ENCODE data around the gene CNTNAP2.

Gene CNTNAP2

DNA sequence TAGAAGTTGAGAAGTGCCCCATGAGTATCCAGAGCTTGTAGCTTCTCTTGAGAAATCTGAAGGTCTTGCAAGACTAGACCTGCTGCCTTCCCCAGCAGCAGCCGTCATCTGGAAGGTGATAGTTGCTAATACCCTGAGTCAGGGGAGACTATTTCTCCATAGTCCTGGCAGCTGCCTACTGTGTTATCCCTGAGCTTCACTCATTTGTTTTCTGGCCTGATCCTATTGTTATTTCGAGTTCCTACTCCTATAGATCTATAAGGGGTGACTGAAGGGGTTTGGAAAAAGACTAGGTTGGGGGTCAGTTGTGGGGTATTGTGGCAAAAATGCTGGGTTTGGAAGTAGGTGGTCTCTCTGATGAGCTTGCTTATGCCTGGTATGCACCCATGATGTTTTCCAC lies 297.8 kb downstream of the CNTNAP2 start:
- no peak for DNase-seq (ENCODE audit: low read depth in 2 of 3, low spot score in 2 of 3)

DNA sequence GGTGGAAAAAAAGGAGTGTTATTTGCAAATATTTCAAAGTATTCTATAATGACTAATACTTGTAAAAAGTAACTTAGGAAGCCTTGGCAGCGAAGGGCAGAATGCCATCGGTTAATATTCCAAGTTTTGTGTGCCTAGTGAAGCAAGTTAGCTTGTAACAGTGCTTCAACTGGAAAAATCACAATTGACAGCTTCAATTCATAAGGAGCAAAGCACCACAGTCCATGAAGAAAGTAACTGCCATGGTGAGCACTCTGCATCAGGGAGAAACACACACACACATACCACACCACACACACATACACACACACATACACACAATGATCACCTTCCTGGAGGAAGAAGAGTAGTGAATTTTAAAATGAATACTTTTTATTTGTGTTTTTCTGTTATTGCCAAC lies 298.3 kb downstream of the CNTNAP2 start:
- DNase-seq (ENCODE audit: low read depth in 2 of 3, low spot score in 2 of 3): no peak

DNA sequence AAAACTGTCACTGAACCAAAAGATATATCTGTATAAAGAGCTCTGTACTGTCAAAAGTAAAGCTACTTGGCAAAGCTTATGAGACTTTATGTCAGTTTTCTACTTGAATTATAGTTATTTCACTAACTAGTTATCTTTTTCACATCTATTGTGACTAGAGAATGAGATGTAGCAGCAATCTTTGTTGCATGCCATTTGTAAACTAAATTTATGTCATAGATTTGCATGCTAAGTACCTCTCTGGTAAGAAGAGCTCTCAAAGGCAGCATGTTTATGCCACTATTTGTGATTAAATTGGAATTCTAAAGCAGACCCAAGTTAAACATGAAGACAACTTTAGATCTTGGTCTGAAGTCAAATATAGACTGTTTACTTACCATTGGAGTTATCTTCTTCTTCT lies 300.6 kb downstream of the CNTNAP2 start:
- no peak for DNase-seq (ENCODE audit: low read depth in 2 of 3, low spot score in 2 of 3)

DNA sequence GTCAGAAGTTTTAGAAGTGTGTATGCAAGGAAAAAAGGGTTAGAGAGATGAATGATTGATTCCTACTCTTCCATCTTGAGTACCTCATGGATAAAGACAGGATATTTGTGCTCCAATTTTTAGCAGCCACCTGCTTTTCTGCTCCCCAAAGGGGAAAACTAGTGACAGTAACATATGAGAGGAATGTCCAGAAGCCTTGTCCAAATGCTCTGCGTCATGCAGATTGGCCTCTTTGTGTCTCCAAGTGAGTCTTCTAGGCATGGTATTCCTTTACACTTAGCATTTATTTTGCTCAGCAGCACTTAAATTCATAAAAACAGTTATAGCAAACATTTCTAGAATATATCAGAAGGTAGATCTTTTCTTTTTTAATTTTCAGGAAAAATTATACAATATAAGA lies 306.8 kb downstream of the CNTNAP2 start:
- no peak for DNase-seq (ENCODE audit: low read depth in 2 of 3, low spot score in 2 of 3)

DNA sequence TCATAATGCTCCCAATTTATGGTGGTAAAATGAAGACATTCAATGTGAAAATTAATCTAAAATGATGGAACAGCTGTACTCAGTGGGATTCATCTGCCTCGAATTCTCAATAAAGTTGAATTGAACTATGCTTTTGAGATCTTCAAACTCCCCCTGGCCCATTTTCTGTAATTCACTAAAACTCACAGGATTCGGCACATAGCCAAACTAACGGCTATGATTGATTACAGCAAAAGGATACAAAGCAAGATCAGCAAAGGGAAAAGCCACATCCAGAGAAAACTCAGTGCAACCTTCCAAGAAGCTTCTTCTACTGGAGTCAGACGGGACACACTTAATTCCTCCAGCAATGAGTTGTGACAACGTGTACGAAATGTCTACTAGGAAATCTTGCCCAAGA lies 307.5 kb downstream of the CNTNAP2 start:
- DNase-seq (ENCODE audit: low read depth in 2 of 3, low spot score in 2 of 3): no peak

DNA sequence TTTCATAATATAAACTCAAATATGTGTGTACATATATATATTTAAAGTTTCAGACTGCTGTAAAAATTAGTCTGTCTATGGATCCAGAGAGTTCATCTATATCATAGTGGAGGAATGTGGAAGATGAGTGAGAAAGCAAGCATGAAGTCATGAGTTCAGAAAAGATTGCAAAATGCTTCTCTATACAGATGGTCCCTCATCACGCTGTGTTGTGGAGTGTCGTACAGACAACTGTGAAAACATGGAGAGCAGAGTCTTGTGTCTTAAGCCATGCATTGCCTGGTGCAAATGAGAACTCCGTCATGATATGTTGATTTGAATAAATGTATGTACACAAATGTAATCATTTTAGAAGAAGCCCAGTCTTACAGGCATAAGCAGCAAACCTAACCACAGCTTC lies 316.9 kb downstream of the CNTNAP2 start:
- DNase-seq (ENCODE audit: low read depth in 2 of 3, low spot score in 2 of 3): no peak

DNA sequence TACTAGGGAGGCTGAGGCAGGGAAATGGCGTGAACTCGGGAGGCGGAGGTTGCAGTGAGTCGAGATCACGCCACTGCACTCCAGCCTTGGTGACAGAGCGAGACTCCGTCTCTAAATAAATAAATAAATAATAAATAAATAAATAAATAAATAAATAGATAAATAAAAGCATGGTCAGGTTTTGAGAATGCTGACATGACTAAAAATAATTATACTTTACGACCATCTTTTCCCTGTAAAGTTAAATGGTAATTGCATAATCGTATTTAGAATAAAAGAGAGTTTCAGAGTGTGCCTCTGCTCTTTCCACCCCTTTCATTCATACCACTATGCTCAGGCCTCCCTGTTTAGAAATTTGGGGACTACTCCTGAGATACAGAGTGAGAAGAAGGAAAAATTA lies 326.5 kb downstream of the CNTNAP2 start:
- no peak for DNase-seq (ENCODE audit: low read depth in 2 of 3, low spot score in 2 of 3)

DNA sequence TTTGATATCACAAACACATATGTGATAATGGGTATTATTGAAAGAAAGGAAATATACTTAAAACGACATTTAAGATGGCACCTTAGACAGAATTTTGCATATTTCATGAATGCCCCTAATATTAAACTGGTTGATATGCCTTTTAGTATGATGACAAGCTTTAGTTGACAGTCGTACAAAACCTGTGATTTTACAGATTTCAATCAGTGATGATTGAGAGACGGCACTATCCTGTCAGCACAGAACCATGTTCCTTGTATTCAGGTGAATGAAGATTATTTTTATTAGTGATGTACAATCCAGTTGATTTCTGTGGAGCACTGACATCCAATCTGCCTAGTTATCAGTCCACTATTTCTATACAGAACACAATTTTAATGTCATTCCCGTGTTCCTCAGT lies 333.0 kb downstream of the CNTNAP2 start:
- DNase-seq (ENCODE audit: low read depth in 2 of 3, low spot score in 2 of 3): no peak

DNA sequence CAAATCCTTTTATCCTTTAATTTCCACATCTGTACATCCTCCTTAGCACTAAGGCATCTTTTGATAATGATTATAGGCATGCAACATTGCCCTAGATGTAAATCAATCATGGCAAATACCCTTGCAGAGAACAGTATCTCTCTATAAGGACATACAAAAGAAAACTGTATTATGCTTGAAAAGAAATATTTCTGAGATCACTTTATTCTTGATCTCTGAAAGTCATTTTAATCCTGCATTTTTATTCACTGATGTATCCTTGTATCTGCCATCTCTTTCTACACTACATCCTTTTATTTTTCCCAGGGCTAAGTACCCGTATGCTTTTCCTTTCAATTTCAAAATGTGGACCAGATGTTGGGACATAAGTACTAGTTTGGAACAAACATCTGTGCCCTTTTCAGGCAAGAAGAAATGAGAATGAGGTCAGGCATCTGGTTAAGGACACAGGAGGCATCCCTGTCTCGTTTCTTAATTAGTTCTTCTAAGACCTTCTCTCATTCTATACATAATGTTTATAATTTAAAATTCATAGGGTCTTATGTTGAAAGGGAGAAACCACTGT lies 338.6 kb downstream of the CNTNAP2 start:
- no peak for DNase-seq (ENCODE audit: low read depth in 2 of 3, low spot score in 2 of 3)

DNA sequence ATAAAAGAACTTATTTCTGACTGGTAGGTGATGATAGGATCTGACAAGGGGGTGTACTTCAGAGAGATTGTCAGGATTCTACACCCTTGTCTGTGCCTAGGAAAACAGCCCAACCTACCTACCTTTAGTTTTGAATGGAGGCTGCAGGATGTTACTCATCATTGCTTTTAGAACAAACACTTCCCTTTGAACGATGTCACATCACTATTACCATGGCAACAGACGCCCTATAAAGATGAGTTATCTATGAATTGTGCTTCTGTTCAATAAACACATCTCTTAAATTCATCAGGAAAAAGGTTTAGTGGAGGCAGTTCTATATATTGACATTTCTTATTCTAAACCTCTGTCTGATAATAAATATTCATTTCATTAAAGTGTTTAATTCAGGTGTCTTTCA lies 362.4 kb downstream of the CNTNAP2 start:
- no peak for DNase-seq (ENCODE audit: low read depth in 2 of 3, low spot score in 2 of 3)

DNA sequence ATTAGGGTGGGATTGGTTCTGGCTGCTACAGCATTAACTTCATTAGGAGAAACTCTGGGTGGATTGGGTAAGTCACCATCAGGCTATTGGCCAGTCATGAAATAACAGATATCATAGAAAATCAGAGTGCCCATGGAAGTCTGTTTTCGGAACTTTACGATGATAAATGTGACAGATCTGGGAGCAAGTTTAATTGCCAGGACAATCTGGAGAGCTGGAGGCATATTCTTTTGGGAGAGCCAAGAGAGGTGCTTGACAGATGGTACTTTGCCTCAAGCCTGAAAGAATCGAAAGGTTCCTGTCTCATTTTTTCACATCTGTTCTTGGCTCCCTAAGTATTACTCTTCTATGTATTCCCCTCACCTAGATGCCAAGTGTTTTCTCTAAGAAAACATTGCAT lies 369.9 kb downstream of the CNTNAP2 start:
- DNase-seq (ENCODE audit: low read depth in 2 of 3, low spot score in 2 of 3): no peak

DNA sequence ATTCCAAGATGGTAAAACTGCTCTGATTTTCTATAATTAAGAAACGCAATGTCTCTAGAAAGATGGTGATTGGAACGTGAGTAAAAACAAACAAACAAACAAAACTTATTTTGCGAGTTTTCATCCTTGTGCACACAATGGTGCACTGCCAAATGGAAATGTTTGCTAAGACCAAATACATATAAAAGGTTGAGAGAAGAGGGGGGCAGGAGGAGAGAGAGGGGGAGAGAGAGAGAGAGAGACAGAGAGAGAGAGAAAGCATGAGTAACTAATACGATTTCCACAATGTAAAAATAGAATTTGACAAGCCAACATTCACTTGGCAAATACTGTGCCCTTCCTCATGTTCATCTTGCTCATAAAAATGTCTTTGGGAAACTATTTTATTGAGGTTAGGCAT lies 375.4 kb downstream of the CNTNAP2 start:
- DNase-seq (ENCODE audit: low read depth in 2 of 3, low spot score in 2 of 3): no peak

DNA sequence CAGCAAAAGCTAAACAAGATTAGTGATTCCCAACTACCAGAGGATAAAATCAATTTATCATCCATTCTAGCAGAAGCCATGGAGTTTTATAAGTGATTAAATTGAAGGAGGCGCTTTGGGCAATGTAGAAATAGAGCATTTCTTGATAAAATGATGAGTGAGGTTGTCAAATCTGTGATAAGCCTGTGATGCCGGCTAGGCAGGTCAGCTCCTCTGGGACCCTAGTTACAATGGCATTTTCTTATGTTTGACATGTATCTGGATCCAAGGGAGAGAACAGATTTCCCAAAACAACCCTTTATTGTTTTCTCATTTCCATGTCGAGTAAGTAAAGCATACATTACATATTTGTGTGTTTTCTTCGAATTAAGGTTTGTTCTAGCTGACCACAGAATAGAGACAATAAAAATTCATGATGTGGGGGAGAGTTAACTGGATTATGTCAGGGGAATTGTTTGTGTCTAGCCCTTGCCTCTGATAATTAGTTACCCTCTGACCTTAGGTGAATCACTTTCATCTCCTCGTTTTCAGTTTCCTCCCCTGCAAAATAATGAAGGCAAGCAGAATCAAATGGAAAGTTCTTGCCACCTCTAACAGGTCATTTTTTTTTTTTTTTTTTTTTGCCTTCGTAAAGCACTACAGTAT lies 378.5 kb downstream of the CNTNAP2 start:
- no peak for DNase-seq (ENCODE audit: low read depth in 2 of 3, low spot score in 2 of 3)

DNA sequence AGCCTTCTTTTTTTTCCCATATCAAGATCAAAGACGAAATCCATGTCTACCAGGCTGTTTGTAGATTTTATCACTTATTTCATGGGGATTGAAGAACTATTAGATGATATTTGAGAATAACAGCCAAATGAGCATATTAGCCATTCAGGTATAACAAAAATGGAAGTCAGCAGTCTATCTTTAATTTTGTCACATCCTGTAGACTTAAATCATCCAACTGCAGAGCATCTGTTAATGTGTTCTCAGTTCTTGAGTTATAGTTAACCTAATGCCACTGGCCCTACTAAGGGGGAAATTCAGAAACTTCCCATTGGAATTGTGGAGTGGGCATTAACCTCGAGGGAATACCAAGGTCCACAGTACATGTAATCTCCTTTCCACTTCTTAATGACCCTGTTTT lies 380.1 kb downstream of the CNTNAP2 start:
- no peak for DNase-seq (ENCODE audit: low read depth in 2 of 3, low spot score in 2 of 3)

DNA sequence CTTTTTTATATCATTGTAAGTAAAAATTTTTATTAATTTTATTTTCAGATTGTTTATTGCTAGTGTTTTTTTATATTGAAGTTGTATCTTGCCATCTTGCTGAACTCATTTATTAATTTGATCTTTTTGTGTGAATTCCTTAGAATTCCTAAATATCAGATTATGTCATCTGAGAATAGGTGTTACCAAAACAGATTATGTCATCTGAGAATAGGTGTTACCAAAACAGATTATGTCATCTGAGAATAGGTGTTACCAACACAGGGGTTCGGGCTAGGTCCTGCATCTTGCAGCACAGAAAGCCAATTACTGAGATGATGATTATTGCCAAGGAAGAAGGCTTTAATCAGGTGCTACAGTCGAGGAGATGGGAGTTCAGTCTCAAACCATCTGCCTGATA lies 383.4 kb downstream of the CNTNAP2 start:
- DNase-seq (ENCODE audit: low read depth in 2 of 3, low spot score in 2 of 3): no peak

DNA sequence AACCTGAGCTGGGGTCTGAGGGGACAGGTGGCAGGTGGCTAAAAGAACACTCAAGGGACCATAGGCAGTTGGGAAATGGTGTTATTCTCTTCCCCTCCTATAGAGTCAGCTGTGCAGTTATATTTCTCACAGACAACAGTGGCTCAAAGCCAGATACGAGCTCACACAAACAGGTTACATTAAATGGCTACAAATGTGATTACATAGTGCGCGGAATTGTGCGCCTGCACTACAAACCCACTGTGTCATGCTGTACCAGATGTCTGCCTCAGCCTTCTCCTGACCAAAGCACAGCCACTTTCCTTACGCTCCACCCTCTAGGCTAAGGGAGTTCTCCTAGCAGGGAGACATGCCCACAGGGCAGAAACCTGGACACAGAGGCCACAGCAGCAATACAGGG lies 387.2 kb downstream of the CNTNAP2 start:
- DNase-seq (ENCODE audit: low read depth in 2 of 3, low spot score in 2 of 3): no peak

DNA sequence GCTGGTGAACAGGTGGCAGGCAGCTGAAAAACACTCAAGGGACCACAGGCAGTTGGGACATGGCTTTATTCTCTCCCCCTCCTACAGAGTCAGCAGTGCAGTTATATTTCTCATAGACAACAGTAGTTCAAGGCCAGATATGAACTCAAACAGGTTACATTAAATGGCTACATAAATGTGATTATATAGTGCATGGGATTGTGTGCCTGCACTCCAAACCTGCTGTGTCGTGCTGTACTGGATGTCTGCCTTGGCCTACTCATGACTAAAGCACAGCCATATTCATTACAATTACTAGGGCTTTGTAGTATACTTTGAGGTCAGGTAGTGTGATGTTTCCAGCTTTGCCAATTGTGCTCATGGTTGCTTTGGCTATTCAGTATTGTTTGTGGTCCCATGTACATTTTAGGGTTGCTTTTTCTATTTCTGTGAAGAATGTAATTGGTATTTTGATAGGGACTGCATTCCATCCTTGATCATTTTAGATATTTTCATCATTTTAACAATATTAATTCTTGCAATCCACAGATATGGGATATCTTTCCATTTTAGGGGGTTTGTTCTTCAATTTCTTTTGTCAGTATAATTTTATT lies 393.6 kb downstream of the CNTNAP2 start:
- no peak for DNase-seq (ENCODE audit: low read depth in 2 of 3, low spot score in 2 of 3)

DNA sequence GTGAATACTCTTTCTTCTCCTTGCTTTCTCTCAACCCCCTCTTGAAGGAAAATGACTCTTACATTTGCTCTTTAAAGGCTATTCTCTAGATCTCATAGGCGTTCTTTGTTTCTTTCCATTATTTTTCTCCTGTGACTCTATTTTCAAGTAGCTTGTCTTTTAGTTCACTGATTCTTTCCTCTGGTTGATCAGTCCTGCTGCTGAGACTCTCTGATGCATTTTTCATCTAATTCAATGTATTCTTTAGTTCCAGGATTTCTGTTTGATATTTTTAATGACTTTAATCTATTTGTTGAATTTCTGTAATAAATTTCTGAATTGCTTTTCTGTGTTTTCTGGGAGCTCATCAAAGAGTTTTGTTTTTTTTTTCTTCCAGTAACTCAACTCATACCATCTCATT lies 397.7 kb downstream of the CNTNAP2 start:
- no peak for DNase-seq (ENCODE audit: low read depth in 2 of 3, low spot score in 2 of 3)

DNA sequence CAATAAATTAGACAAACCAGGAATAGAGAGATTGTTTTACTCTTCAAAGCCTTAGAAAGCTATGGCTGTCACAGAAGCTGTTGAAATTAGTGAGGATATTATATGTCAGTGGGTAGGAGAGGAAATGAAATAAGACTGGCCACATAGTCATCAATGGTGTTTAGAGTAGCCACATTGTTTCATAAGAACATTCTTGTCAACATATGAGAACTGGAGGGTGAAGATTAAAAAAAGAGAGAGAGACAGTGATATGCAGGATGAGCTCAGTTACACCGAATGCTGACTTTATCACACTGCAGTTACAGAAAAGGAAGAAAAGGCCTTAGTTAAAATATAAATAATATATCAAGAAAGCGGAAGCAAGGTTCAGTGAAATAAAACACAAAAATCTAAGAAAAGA lies 412.0 kb downstream of the CNTNAP2 start:
- no peak for DNase-seq (ENCODE audit: low read depth in 2 of 3, low spot score in 2 of 3)

DNA sequence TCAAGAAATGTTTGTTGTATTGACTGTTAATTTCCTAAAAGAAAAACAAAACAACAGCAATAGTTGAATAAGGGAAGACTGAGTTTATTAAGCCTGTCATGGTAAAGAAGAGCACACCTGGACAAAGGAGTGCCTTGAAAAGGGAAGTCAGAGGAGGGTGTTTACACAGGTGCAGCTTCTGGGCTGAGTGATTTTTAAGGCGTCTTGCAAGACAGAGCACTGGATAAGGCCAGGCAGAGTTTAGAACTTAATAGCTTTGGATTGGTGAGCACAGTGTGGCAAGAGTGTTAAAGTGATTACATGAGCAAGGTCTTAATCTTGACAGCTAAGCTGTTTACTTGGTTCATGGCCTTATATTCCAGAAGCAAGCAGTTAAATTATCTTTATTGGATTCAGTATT lies 423.2 kb downstream of the CNTNAP2 start:
- no peak for DNase-seq (ENCODE audit: low read depth in 2 of 3, low spot score in 2 of 3)

DNA sequence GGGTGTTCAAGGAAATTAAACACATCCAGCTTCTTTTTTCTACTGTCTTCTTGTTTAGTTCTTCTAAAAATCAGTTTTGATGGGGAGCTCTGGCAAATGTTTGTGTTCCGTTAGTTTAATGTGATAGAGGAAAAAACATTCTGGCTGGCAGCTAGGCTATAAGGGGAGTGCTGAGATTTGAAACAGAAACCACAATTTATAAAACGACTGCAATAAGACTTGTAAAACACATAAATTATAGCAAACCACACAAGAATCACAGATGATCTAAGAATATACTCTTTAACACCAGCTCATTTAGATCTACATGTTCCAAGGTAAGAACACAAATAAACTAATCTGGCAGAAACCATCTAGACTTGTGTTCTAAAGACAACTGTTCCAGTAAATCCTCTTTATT lies 425.5 kb downstream of the CNTNAP2 start:
- no peak for DNase-seq (ENCODE audit: low read depth in 2 of 3, low spot score in 2 of 3)

DNA sequence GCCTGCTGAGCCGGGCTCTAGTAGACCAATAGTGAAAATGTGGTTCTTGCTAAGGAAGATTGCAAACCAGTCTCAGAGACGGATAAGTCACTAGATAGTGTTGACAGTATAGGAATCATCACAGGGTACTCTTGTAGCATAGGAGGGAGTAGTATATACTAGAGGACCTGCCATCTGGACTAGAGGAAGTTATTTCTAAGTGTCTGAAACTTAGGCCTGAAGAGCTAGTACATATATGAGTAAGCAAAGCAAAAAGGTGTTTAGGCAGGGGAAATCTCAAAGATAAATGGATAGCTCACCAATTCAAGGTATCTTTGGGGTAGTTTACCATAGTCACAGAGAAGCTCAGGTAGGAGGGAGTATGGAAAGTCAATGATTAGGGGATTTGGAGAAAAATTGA lies 428.1 kb downstream of the CNTNAP2 start:
- no peak for DNase-seq (ENCODE audit: low read depth in 2 of 3, low spot score in 2 of 3)

DNA sequence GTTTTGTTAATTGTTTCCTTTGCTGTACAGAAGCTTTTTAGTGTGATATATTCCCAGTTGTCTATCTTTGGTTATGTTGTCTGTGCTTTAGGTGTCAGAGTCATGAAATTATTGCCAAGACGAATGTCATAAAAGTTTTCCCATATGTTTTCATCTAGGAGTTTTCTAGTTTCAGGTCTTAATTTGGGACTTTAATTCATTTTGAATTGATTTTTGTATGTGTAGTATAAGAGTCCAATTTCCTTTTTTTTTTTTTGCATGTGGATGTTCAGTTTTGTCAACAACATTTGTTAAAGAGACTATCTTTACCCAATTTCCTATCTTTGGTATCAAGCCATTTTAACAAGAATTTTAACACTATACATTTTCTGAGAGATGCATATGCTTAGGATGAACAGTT lies 432.2 kb downstream of the CNTNAP2 start:
- DNase-seq (ENCODE audit: low read depth in 2 of 3, low spot score in 2 of 3): no peak
